Activated naive CD4-positive, alpha-beta T cell treated with anti-CD3 and anti-CD28 coated beads, Interleukin-2, amount 50 U/mL, for 72 hours (primary cell): ENCODE results near the gene ST7. TPM values are rescaled to one million over a fixed set of nuclear protein-coding genes. Genes with fewer than 3 reads are reported as not detected.

Experiments used
- ATAC-seq, 2 donors: fragments of 150-1000 bp; cut with Tn5 transposase; 2 replicates each; pipeline ENCODE4 v1.10.0; 2021; ENCODE audit warnings: mild to moderate bottlenecking in 2 of 2, moderate library complexity in 2 of 2
- DNase-seq, 2 donors: peaks; one replicate each; pipeline ENCODE4 v3.0.0; 2021 to 2022; ENCODE audit warnings: low spot score in 2 of 2
- H3K27ac Mint-ChIP-seq, 2 donors: one replicate each; pipeline ENCODE4 v1.8.0; 2022; ENCODE audit warnings: mild to moderate bottlenecking in 2 of 2, mixed read lengths in 2 of 2
- H3K36me3 Mint-ChIP-seq, 2 donors: one replicate each; pipeline ENCODE4 v1.8.0; 2022; ENCODE audit warnings: mixed read lengths in 2 of 2
- H3K9me3 Mint-ChIP-seq, 2 donors: one replicate each; pipeline ENCODE4 v1.8.0; 2022; ENCODE audit warnings: mixed read lengths in 2 of 2
- total RNA-seq, 2 donors: library from RNA; stranded (reverse); gene quantifications; one replicate each; pipeline ENCODE4 v1.2.3, GENCODE V29; 2022

ST7 gene
- total RNA-seq, 2 donors from 2014 or later: 4.0 to 5.8 TPM

DNA sequence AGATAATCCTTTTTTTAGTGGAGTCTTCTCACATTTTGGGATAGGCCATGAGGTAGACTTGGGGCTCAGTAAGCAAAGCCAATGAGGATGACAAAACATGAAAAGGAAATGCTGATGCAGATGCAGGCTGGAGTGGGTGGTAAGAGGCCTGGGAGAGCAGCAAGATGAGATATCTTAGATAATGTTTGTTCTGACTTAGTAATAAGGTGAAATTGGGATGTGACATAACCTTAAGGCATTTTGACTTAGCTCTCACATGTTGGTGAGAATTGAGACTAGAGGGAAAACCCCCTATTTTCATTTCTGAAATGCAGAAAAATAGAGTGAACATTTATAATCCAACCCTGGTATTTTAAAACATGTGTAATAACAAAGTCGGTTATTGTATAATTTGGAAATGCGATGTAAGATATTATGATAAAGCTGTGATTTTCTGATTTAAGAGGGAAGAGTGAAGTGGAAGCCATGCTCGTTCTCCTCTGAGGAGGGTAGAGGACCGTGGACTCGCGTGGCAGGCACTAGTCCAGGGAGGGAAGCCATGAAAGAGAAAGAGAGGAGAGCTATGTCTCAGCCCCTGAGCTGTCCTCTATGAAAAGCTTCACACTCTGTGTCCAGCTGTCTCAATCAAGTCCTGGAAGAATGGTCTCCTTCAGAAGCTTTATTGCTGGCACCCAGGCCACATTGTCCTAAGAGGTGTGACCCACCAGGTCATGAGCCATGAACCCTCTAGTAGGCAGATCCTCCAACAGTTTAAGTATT is 57.3 kb downstream of the ST7 start:
- H3K9me3 Mint-ChIP-seq: no peaks in the 10 kb centered on the region

DNA sequence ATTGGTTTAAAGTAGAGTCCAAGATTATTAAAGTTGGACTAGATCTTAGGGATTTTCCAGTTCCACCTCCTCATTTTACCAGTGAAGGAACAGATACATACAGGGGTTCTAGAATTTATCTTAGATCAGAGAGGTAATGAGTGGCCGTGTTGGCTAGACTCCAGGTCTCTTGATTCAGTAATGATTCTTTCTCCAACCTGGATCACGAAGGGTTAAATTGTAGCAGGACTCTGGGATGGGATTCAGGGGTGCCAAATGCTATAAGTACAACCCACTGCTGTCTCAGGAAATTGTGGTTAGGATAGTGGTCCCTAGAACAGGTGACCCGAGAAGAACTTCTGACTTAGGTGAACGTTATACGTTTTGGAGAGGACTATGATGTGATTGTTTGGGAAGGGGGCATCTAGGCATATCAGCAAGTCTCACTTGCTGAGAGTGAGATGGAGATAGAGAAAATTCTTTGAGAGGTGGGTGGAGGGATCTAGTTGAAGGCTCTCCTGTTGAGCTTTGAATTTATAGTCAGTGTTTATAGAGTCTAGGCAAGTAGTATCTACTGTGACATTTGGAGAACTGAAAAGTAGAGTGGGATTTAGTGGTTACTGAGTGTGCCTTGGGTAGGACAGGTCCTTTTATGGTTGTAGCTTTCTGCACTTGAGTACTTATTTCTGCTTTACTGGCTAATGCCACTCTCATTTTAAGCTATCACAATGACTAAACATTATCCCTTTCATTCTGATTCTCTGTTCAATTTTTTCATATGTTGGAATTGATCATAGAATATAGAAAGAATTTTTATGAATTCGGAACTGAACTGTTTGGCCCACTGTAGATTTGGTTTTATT is 58.3 kb downstream of the ST7 start:
- no peak for DNase-seq
- H3K27ac Mint-ChIP-seq: peak overlapping the region in 1 of 2 donors; percentile 26
- no peaks in the 10 kb centered on the region for H3K9me3 Mint-ChIP-seq
- peak; percentile 74 to 78 for ATAC-seq
- no peaks in the 10 kb centered on the region for H3K36me3 Mint-ChIP-seq

More for the DNA sequence above, 57.3 kb downstream of the ST7 start:
- no peak for DNase-seq
- peak; percentile 73 to 81 for ATAC-seq
- Mint-ChIP-seq H3K36me3 (no peaks in the 10 kb centered on the region), H3K27ac (peak overlapping the region; percentile 11 to 90)

DNA sequence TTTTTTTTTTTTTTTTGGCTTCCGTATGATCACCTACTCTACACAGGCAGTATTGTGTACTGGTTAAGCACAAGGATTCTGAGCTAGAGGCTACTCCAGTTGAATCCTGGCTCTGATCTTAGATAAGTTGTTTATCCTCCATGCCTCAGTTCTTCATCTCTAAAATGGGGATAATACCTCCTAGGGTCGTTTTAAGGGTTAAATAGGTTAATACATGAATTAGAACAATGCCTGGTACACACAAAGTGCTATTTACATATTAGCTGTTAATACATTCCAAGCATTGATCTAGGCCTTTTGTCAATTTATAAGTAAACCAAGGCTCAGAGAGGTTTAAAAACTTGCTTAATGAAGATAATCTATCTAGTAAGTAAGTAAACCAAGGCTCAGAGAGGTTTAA is 59.0 kb downstream of the ST7 start:
- no peak for DNase-seq
- Mint-ChIP-seq H3K9me3 (no peaks in the 10 kb centered on the region), H3K27ac (no peak overlapping the region), H3K36me3 (no peaks in the 10 kb centered on the region)
- ATAC-seq: peak in 1 of 2 donors; percentile 1

DNA sequence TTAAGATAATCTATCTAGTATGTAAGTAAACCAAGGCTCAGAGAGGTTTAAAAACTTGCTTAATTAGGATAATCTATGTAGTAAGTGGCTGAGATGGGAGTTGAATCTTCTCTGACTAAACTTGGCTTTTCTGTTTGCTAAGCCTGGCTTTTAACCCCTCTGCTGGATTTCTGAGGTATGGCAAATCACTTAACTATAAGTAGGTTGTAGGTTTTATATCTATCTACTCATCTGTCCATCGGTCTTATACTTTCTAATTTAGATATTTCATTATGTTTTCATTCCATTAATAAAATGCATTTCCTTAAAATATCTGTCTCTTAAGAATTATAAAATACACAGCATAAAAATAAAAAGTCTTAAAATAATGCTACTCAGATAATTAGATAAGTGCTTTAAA is 59.4 kb downstream of the ST7 start:
- DNase-seq: no peak
- ATAC-seq: no peak
- no peaks in the 10 kb centered on the region for H3K36me3 Mint-ChIP-seq
- no peak overlapping the region for H3K27ac Mint-ChIP-seq
- no peaks in the 10 kb centered on the region for H3K9me3 Mint-ChIP-seq

DNA sequence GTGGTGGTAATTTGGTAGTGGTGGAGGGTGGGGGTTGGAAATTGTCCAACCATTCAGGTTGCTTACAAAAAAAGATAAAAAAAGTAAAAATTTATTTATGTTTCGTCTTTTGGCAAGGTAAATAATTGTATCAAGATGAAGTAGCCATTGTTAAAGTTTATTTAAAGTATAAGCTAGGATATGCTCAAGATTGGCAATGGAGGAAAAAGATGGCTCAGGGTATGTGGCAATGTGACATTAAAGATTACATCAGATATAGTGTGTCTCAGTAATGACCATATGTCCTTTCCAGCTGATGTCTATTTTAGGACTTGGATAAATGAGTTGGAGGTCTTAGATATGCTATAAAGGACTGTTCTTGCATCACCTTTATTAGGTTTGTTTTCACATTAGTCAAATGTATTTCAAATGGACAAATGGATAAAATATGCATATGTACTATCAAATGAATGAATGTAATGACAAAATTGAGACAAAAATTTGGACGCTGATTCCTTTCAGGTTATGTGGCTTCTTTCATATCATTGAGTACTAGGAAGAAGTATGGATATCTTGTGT is 60.9 kb downstream of the ST7 start:
- no peak for DNase-seq
- Mint-ChIP-seq H3K27ac (no peak overlapping the region), H3K9me3 (no peaks in the 10 kb centered on the region), H3K36me3 (no peaks in the 10 kb centered on the region)
- no peak for ATAC-seq

DNA sequence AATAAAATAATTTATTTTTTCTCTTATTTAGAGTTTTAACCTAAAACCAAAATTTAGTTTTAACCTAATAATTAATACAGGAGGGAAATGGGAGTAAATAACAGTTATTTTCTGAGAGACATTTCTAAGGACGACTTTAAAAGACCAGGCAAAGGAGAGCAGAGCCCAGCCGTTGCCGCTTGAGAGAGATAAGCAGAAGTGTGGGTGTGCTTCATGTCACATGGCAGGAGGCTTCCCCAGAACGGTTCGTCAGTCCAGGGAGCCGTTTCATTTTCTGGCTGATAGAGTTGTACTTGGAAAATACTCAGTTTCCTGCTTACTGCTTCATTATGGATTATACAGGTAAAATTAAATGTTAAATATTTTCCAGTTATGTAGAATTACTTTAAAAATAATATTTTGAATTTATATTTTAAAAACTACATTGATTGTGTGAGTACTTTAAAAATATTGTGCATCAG is 61.4 kb downstream of the ST7 start:
- H3K36me3 Mint-ChIP-seq: no peaks in the 10 kb centered on the region
- no peak for DNase-seq
- no peak overlapping the region for H3K27ac Mint-ChIP-seq
- ATAC-seq: no peak
- H3K9me3 Mint-ChIP-seq: no peaks in the 10 kb centered on the region

DNA sequence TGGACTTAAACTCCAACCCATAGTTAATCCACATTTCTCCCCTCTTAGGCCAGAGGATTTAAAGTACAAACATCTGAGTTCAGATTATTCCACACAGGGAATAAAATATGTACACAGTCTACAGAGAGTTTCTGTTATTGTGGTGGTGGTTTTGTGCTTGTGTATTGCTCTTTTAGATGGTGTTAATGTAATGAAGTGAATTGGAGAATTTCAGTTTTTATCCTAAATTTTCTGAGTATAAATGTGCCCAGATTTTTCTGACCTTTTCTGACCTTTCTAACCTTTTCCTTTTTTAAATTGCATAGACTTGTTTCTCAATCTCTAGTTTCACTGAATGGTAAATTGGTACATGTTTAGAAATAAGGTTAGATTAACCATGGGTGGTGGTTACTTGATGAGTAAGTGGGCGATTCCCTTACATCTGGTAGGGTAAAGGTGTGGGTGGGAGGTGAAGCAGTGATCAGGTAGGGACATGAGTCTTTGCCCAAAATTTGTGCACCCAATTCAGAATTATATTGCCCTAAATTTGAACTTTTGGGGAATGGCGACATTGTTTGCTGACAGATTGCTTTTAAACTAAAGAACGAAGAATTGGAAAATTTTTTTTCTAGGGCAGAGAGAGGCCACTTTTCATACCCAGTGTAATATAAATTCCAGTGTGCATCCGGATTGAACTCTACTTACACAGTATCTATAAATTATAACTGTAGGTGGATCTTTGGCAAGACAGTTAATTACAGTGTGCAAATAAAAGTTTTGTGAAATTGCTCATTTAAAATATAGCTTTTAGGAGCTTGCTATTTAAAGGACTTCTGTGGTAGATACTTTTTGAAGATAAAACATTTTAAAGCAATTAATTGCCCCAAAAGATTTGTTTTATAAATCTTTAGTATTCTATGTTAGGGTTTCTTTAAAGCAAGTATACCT is 62.2 kb downstream of the ST7 start:
- Mint-ChIP-seq H3K27ac (no peak overlapping the region), H3K36me3 (no peaks in the 10 kb centered on the region), H3K9me3 (no peaks in the 10 kb centered on the region)
- no peak for DNase-seq
- peak in 1 of 2 donors; percentile 28 for ATAC-seq

DNA sequence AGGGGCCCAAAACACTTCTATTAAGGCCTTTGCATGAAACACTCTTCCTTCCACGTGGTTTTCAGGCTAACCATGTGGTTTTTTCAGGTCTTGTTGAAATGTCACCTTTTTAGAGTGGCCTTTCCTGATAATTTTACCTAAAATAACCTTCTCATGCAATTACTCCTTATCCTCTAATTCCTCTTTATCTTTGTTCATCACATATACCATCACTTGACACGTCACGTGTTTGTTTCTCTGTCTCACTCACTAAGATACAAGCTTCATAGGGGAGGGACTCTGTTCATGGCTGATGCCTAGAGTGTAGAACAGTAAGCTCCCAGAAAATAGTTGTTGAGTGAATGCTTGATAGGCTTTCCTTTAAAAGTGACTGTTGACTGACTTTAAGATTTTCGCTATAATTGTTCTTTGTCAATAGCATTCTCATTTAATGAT is 63.7 kb downstream of the ST7 start:
- H3K27ac Mint-ChIP-seq: no peak overlapping the region
- ATAC-seq: no peak
- H3K36me3 Mint-ChIP-seq: no peaks in the 10 kb centered on the region
- H3K9me3 Mint-ChIP-seq: no peaks in the 10 kb centered on the region
- DNase-seq: no peak

DNA sequence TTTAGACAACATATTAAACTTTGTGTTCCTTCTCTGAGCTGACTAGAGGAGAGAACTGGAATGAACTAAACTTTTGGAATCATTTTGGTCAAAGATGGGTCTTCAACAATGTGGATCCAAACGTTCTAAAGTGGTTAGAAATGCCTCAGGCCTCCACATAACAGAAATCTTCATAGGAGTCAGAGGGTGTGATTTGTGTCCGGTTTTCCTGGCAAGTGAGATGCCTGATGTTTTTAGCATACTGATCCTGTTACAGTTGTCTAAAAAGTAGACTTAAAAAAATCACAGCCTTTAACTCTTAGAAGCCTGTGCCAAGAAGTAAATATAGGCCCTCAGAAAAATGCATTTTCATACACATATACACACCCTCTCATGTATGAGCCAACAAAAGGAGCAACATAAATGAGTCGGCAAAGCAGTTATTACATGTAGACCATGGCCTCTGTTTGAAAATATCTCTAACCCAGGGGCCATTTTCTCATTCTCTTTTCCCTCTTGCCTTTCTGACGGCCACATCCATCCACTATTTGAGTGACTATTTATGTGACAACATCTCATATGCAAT is 64.5 kb downstream of the ST7 start:
- Mint-ChIP-seq H3K36me3 (no peaks in the 10 kb centered on the region), H3K27ac (no peak overlapping the region), H3K9me3 (no peaks in the 10 kb centered on the region)
- DNase-seq (no peak), ATAC-seq (no peak)

DNA sequence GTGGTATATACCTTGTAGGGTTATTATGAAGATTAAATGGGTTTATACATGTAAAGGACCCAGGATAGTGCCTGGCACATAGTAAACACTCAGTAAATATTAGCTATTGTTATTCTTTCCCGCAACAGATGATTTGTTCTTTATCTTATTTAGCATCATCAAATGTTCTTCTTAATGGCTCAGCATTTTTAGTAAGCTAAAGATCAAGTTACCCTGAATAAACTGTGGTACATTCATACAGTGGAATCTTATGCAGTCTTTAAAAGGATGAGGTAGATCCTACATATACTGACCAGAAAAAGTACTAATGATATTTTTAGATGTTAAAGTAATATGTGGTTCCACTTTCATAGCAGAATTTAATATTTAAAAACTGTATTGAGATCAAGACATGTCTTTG is 65.4 kb downstream of the ST7 start:
- Mint-ChIP-seq H3K36me3 (no peaks in the 10 kb centered on the region), H3K9me3 (no peaks in the 10 kb centered on the region), H3K27ac (no peak overlapping the region)
- ATAC-seq (no peak), DNase-seq (no peak)

DNA sequence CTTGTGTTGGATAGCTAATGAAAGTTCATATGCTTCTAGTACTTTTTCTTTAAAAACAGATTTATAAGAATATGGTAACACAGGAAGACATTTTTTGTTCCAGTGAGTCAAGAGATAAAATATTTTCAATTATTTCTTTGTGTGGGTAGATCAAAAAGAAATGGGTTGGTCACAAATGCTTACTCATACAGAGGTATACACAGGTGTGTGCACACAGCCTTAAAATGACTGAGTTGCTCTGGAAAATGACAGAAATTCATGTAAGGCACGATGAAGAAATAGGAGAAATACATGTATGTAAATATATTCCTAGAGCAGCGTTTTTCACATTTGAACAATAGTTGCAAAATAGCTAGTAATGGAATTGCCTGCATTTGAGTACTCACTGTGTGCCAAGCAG is 66.0 kb downstream of the ST7 start:
- ATAC-seq (no peak), DNase-seq (no peak)
- Mint-ChIP-seq H3K9me3 (no peaks in the 10 kb centered on the region), H3K36me3 (no peaks in the 10 kb centered on the region), H3K27ac (no peak overlapping the region)

DNA sequence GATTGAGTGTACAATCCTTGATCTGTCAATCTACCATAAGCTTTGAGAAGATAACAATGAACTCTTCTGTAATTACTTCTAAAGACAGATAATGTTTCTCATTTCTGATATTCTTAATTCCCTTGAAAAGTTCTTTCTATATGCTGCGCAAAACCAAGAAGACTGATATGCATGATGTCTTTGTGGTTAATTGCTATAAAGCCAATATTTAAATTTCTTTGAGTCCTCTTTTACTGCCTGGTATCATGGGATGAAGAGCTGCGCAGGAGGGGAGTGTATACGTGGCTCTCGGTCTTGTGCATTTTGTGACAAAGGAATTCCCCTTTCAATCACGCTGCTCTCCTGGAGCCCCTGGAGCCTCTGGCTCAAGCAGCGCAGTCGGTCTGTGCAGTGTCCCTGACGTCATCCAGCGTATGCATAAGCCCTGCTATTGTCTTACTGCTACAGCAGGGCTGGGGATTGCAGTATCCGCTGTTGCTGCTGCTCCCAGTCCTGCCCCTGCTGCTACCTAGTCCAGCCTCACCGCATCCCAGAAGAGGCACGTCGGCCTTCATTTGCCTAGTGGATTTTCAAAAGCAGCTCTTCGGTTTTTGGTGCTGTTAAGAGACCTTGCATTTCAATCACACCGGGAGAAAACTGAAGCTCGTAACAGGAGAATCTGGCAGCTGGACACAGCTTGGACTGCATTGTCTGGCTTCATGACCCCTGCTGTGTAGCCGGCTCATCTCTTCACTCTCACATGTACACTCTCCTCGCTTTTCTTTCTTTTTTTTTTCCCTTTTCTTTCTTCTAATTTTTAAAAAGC is 66.7 kb downstream of the ST7 start:
- Mint-ChIP-seq H3K36me3 (no peaks in the 10 kb centered on the region), H3K9me3 (no peaks in the 10 kb centered on the region), H3K27ac (no peak overlapping the region)
- ATAC-seq: no peak
- no peak for DNase-seq

DNA sequence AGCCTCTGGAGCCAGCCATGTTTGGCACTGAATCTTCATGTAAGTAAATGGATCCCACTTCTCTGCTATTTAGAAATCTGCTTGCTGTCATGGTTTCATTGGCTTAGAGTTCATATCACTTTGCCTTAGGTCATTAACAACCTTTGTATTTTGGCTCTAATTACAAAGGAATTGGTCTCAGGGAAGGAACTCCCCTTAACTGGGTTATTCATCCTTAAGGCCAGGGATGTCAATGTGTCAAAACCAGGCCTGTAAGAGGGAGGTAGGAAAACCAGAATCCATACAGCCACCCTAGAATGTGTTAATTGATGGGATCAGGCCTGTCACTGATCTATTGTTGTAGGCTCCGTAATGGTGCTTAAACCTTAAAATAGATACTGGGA is 67.3 kb downstream of the ST7 start:
- Mint-ChIP-seq H3K27ac (no peak overlapping the region), H3K36me3 (no peaks in the 10 kb centered on the region), H3K9me3 (no peaks in the 10 kb centered on the region)
- DNase-seq: no peak
- no peak for ATAC-seq

DNA sequence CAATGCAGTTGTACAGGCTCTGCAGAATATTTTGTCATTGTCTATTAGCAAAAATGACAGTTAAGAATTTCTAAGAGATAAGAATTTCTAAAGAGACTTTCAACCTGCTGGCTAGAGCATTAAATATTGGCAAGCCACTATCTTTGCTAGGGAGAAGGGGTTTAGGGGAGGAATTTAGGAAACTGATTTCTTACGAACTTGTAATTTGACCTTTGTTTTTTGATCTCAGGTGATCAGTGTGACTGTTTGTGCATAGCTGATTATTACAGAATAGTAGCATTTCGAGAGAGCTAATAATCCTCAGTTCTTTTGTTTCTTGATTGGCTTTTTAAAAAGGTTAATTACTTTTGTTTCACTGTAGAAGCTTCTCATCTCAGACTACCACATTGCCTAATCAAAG is 68.1 kb downstream of the ST7 start:
- ATAC-seq: no peak
- H3K36me3 Mint-ChIP-seq: no peaks in the 10 kb centered on the region
- H3K27ac Mint-ChIP-seq: no peak overlapping the region
- DNase-seq: no peak
- no peaks in the 10 kb centered on the region for H3K9me3 Mint-ChIP-seq

DNA sequence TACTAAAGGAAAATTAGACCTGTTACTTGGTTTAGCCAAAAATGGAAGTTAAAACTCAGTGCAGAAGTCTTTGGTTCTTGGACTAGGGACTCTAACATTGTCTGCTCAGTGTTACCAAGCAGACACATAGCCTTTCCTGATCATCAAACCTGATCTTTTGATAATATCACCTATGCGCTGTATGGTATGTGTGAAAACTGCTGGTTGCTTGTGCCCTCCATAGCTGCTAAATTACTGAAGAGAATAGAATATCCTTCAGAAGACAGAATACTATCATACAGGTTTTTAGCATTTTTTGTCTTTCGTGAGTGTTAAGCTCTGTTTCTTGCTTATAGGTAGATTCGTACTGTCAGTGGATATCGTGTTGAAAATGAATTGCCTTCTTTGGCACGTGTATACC is 68.7 kb downstream of the ST7 start:
- no peak for DNase-seq
- no peak for ATAC-seq
- Mint-ChIP-seq H3K27ac (no peak overlapping the region), H3K9me3 (no peaks in the 10 kb centered on the region), H3K36me3 (no peaks in the 10 kb centered on the region)
